GM18858 (cell line): ENCODE data around the gene ATP6AP1.
"Not testable (repeated sequence)": the region's sequence is repeated elsewhere in the genome, so short reads cannot be mapped to it uniquely, and the experiment has no call there.

ENCODE experiments used
- ATAC-seq: cut with Tn5 transposase; IDR thresholded peaks from one replicate; pipeline ENCODE4 v1.9.1; 2021; ENCODE audit not compliant: unreplicated experiment

The ATP6AP1 gene, protein sequence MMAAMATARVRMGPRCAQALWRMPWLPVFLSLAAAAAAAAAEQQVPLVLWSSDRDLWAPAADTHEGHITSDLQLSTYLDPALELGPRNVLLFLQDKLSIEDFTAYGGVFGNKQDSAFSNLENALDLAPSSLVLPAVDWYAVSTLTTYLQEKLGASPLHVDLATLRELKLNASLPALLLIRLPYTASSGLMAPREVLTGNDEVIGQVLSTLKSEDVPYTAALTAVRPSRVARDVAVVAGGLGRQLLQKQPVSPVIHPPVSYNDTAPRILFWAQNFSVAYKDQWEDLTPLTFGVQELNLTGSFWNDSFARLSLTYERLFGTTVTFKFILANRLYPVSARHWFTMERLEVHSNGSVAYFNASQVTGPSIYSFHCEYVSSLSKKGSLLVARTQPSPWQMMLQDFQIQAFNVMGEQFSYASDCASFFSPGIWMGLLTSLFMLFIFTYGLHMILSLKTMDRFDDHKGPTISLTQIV

DNA sequence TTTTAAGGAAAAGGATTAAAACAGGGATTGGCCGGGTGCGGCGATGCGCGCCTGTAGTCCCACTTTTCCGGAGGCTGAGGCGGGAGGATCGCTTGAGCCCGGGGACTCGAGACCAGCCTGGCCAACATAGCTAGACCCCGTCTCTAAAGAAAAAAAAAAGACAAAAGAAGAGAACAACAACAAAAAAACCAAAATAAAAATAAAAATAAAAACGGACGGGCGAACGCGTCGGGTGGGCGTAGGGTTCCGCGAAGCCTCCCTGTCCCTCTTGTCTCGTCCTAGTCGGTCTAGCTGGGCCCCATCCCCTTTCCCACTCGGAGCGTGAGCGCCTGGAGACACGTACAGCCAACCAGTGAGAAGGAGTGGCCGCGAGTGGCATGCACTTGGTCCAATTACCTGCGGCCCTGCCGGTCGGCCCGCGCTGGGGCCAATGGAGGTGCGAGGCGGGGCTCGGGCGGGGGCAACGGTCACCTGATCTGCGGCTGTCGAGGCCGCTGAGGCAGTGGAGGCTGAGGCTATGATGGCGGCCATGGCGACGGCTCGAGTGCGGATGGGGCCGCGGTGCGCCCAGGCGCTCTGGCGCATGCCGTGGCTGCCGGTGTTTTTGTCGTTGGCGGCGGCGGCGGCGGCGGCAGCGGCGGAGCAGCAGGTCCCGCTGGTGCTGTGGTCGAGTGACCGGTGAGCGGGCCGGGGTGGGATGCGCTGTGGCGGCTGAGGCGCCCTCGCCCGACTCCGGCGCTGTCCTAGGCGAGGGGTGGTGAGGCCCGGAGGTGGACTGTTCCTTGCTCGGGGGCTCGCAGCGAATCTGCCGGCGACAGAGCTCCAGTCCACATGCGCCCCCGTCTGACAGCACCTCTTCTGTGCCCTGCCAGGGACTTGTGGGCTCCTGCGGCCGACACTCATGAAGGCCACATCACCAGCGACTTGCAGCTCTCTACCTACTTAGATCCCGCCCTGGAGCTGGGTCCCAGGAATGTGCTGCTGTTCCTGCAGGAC is at the start of gene ATP6AP1:
ATP6AP1 (plus strand) TSS at position 502 of the 996 bp plus-strand sequence; CDS start at position 518, 16 bp downstream.
- peak; percentile 84 for ATAC-seq

DNA sequence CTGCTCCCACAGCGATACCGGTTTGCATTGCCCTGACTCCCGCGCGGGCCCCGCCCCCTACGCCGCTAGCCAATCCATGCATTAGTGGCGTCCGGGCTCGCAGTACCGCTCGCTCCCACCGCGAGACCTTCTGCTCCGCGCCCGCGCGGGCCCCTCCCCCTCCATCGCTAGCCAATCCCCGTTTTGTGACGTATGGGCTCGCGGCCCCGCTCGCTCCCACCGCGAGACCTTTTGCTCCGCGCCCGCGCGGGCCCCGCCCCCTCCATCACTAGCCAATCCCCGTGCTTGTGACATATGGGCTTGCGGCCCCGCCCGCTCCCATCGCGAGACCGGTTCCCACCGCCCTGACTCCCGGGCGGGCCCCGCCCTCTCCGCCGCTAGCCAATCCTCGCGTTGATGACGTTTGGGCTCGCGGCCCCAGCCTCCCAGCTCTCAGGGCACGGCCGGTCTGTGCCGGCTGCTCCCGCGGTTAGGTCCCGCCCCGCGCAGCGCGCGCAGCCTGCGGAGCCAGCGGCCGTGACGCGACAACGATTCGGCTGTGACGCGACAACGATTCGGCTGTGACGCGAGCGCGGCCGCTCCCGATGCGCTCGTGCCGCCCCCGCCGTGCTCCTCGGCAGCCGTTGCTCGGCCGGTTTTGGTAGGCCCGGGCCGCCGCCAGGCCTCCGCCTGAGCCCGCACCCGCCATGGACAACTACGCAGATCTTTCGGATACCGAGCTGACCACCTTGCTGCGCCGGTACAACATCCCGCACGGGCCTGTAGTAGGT is 49.5 kb upstream of the ATP6AP1 start, which contains the start of gene EMD:
EMD (plus strand) TSS at position 497 of the 770 bp plus-strand sequence; CDS start at position 687, 190 bp downstream.
- peak; percentile 78 for ATAC-seq

DNA sequence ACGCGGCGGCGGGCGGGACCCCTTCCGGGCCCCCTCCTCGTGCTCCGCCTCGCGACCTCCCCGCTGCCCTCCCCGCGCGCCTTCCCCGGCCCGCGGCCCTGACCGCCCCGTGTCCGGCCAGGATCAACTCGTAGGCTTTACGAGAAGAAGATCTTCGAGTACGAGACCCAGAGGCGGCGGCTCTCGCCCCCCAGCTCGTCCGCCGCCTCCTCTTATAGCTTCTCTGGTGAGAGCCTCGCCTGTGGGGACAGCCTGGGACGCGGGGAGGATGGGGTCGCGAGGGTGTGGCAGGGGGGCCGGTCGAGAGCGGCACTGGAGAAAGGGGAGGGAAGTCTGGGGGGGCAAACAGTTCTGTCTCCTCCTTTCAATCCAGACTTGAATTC is 48.9 kb upstream of the ATP6AP1 start:
- no peak for ATAC-seq

DNA sequence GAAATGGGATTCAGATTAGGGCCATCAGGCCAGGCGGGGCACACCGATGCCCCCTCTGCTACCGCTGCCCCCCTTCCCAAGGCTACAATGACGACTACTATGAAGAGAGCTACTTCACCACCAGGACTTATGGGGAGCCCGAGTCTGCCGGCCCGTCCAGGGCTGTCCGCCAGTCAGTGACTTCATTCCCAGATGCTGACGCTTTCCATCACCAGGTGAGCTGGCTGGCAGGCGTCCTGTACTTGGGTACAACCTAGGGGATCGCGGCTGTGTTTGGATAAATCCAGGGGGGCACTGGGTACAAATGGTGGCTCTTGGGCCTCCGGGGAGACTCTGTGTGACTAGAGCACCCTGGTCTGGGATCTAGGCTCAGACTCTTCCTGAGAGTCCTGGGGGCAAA is 48.3 kb upstream of the ATP6AP1 start:
- ATAC-seq = no peak

DNA sequence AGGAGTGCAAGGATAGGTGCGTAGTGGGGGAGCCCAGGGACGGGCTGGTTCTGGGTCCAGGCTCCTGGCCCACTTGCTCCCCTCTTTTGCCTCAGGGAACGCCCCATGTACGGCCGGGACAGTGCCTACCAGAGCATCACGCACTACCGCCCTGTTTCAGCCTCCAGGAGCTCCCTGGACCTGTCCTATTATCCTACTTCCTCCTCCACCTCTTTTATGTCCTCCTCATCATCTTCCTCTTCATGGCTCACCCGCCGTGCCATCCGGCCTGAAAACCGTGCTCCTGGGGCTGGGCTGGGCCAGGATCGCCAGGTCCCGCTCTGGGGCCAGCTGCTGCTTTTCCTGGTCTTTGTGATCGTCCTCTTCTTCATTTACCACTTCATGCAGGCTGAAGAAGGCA is 47.7 kb upstream of the ATP6AP1 start:
- ATAC-seq = no peak

DNA sequence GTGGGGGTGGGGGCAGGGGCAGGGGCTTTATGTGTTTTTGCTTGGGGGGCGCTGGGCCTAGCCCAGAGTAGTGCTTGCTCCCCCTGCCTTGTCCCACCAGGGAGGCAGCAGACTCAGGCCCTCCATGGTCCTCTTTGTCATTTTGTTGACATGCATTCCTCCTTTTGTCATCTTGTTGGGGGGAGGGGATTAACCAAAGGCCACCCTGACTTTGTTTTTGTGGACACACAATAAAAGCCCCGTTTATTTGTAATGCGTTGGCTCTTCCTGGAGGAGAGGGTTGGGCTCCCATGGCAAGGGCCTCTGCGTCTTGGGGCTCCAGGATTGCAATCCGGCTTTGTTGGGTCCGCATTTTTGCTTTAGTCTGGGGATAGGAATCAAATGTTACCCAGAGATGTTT is 47.2 kb upstream of the ATP6AP1 start:
- ATAC-seq = no peak

DNA sequence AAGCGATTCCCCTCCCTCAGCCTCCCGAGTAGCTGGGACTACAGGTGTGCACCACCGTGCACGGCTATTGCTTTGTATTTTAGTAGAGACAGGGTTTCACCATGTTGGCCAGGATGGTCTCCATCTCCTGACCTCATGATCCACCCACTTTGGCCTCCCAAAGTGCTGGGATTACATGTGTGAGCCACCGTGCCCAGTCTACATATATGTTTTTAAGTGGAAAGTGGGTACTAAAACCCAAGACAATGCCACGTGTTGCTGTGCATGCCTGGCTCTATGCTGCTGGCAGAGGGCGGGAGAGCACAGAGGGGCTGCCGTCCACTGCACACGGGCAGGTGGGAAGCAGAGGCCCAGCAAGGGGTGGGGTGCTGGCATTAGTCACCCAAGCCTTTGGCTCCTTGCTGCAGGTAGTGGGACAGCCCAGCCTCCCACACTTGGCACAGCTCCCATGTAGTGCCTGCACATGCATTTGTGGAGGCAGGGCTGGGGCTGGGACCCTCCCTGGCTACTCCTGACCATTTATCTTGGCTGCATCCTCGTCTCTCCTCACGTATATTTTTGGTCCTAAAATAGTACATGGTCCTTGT is 45.9 kb upstream of the ATP6AP1 start:
- no peak for ATAC-seq

DNA sequence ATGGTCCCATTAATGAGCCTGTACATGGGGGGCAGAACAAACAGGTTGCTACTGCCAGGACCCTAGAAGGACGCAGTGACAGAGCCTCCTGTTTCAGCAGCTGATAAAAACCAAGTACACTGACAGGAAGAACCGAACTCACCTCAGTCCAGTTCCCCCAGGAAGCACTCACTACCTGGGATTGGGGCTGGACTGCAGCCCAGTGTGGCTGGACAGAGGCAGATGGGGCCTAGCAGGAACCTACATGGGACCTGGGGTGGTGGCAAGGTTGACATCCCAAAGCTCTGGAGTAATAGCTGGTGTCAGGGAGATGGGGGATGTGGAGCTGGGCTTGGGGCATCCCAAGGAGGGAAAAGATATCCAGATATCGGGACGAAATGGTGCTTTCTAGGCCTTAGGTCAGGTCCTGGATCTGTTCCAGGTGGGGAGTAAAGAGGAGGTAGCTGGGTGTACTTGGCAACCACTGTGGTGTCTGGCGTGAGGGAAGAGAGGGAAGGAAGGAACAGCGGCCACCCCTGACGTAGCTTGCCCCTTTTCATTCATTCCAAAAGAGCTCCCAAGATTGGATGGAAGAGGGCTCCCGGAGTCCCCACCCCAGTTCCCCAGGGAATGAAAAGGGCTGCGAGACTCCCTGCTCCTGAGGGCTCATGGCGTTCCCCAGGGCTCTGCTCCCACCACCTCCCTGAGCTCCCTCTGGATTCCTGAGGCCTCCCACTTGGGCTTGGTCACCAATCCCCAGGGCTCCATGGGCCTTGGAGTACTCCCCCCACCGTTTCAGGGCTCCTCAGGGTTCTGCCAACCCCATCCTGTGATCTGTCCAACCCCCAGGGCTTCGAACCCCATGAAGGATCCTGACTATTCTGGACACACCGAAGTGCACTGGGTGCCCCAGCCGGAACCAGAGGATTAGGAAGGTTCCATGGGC is 44.9 kb upstream of the ATP6AP1 start:
- no peak for ATAC-seq

DNA sequence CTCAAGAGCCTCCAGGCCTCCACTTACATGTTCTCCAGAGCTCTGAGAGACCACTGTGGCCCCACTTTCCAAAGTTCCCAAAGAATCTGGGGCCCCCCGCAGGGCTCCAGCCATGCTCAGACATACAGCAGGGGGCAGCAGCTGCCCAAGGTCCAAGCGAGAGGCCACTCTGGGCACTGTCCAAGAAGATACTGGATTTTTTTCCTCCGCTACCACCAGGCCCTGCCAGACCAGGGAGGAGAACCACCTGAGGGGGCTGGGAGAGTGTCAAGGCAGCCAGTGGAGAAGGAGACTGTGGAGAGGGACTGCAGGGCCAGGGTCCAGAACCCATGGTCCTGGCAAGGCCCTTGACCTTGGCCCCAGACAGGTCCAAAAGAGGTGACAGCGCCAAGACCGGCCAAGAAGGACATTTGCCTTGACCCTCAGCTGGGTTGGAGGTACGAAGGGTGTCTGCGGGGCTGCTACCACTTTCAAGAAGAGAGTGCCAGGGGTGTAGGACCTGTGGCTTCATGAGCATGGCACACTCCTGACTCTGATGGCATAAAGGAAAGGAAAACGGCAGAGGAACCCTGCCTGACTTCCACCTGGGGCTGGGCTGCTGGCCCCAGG is 44.1 kb upstream of the ATP6AP1 start:
- no peak for ATAC-seq

DNA sequence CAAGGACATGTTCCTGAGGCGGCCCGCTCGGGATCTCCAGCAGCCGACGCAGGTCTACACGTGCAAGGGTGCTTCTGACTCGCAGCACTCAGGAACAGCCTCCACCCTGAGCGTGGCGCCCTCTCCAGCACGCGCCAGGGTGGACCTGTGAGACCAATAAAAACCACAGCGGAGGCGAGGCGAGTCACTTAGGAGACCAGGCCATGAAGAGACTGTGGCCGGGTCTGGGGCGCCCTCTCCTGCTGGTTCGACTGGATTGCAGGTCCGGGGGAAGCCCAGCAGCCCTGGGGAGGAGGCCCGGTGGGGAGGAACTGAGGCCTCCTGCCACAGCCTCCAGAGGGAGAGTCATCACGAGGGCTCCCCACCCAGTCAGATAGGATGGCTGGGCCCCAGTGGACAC is 40.4 kb upstream of the ATP6AP1 start:
- ATAC-seq = not testable (repeated sequence)

DNA sequence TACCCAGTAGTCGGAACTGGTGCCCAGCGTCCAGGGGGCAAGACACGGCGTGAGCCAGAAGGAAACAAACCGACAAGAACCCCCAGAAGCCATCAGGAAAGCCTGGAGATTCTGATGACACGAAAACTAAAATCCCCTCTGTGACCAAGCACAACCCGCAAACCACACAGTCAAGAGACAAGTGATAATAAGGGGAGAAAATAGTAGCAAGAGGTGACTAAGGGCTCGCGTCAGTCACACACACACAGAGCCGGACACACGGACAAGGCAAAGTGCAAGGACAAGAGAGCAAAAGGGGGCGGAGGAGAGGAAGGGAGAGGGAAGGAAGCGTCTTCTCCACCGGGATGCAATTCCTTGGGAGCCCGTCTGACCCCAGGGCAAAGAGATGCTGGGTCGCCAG is 39.8 kb upstream of the ATP6AP1 start:
- not testable (repeated sequence) for ATAC-seq

DNA sequence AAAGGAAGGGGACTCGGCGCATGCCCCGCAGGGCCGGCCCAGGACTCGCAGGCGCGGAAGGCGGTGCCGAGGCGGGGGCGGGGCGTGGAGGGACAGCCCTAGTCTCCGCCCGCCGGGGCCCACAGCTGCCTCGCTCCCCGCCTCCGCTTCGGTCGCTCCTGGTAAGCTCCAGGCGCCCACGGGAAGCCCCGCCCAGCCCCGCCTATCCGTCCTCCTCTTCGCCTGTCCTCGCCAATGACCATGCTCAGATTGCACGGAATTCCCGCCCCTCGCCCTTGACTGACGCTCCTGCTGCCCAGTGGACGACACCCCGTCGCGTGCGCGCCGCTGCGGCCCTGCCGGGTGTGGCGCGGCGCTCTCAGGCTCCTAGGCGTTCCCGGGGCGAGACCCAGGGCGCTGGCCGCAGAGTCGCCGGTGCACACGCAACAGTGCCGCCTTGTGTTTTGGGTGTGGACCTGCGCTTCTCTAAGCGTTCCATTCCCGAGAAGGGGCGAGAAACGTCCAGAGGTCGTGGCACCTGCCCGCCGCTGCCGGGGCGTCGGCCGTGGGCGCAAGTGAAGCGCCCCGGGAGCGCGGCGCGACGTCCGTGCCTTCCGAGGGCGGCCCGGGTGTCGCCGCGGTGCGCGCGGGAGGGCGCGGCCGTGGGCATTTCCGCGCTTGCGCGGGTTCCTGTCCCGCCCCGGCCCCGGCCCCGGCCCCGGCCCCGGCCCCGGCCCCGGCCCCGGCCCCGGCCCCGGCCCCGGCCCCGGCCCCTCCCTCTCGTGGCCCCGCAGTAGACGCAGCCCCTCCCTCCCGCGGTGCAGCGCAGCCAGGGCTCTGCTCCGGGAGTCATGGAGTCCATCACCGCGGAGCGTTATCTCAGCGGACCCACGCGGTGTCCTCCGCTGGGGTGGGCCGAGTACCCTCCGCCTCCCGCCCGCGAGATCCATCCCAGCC is 38.4 kb upstream of the ATP6AP1 start:
- ATAC-seq = peak; percentile 54

DNA sequence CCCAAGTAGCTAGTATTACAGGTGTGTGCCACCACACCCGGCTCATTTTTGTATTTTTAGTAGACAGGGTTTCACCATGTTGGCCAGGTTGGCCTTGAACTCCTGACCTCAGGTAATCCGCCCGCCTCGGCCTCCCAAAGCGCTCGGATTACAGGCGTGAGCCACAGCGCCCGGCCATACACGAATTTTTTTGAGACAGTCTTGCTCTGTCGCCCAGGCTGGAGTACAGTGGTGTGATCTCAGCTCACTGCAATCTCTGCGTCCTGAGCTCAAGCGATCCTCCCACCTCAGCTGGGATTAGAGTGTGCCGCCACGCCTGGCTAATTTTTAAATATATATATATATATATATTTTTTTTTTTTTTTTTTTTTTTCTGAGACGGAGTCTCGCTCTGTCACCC is 32.1 kb upstream of the ATP6AP1 start:
- ATAC-seq = not testable (repeated sequence)

DNA sequence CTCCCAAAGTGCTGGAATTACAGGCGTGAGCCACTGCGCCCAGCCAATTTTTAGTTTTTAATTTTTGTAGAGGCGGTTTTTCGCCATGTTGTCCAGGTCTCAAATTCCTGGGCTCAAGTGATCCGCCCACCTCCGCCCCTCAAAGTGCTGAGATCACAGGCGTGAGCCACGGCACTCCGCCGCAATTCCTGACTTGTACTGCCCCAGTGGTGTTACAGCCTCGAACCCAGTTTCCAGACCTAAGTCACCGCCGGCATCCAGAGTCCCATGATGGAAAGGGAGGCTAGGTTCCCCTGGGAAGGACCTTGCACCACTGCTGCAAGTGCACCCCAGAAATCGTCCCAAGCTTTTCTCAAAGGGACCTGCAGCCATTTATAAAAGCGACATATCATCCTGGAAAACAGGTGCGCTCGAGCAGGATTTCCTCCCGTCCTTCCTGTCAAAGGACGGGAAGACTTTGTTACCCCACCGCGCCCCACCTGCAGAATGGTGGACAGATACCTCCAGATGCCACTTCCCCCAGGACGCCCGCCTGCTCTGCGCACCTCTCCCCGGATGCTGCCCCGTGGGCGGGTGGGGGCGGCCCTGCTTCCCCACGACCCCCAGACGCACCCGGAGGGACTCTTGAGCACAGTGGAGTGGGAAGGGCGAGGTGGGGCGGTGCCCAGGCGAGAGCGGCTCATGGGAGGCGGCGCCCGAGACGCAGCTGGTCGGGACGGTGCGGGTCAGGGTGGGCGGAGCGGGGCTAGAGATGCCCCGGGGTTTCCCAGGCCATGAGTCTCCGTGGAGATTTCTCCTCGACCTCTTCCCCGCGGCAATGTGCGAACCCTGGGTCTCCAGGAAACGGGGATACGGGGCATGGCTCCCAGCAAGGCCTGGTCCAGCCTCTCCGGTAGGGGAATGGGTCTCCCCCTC is 31.2 kb upstream of the ATP6AP1 start:
- ATAC-seq = peak; percentile 23

DNA sequence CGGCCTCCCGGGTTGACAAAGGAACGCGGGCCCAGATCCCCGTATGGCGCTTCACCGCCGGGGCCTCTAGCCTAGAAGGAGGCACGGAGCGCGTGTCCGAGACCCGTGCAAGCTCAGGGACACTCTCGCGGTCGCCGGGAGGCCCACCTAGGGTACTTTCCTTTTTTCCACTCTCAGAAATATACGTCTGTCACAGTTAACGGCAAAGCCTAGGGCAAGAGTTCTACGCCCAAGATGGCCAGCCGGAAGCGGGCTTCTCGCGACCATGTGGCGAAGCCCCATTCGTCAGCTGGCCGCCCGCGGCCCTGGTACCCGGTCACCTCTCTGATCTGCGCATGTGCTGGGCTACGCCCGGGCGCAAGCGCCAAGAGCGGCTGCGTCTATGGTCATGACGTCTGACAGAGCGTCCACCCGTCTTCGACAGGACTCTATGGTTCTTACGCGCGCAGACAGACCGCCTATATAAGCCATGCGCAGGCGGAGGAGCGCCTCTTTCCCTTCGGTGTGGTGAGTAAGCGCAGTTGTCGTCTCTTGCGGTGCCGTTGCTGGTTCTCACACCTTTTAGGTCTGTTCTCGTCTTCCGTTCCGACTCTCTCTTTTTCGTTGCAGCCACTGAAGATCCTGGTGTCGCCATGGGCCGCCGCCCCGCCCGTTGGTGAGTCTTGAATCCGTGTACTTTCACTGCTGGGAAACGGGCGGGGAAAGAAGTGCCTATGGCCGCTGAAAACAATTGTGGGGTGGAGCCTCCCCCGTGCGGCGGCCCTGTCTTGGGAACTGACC is 30.4 kb upstream of the ATP6AP1 start, which contains the start of gene RPL10:
RPL10 (plus strand) TSS at position 490 of the 780 bp plus-strand sequence; CDS start at position 633, 143 bp downstream.
- ATAC-seq = peak; percentile 75
